HepG2 (cell line): ENCODE data around the gene RAB2B.

Experiments
- FOXM1 ChIP-seq: sonication (generic); formaldehyde crosslinking; IDR thresholded peaks from 2 replicates; pipeline ENCODE4 v1.5.0; 2020; ENCODE audit warnings: missing genetic modification reagents
- MTA3 ChIP-seq: sonication (generic); formaldehyde crosslinking; IDR thresholded peaks from 2 replicates; pipeline ENCODE4 v1.4.0; 2020; ENCODE audit warnings: missing genetic modification reagents
- TF ChIP-seq, protein P1 (sequence below): sonication (generic); formaldehyde crosslinking; IDR thresholded peaks from 2 replicates; pipeline ENCODE4 v1.5.0; 2020; ENCODE audit warnings: missing genetic modification reagents, mild to moderate bottlenecking, borderline replicate concordance

DNA sequence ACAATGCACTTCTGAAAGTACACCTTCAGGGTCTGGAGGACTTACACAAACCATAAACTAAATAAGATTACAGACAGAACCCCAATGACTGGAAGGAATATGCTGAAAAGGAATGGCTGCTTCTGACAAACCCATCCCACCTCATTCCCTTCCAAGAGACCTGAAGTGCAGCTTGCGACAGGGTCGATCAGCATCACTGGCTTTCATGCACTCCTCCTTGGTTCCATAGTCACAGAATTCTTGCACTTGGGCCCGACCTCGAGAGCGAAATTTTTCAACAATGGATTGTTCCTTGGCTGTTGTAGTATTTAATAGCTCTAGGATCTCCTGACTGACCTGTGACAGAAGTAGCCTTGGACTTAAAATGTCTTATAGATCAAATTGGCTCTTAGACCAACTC lies 24.8 kb upstream of the RAB2B start:
- no peak for TF ChIP-seq FOXM1 (CRISPR knock-in tag)
- TF ChIP-seq, protein P1, sequence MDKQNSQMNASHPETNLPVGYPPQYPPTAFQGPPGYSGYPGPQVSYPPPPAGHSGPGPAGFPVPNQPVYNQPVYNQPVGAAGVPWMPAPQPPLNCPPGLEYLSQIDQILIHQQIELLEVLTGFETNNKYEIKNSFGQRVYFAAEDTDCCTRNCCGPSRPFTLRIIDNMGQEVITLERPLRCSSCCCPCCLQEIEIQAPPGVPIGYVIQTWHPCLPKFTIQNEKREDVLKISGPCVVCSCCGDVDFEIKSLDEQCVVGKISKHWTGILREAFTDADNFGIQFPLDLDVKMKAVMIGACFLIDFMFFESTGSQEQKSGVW (CRISPR knock-in tag), result no peak
- TF ChIP-seq MTA3 (CRISPR knock-in tag), result no peak
